OCI-LY1 (cell line): ENCODE data around the gene NHLRC4.
A peak's percentile ranks its signal among the peaks of the same experiment; 100 is the strongest.

Source experiments
- H2AFZ ChIP-seq: fragments of 200-600 bp; sonication (generic), shearing (Covaris generic); 2 replicates; pipeline ENCODE4 v1.6.0; 2014; ENCODE audit warnings: antibody characterized with exemption, mild to moderate bottlenecking, low read length
- H3F3A ChIP-seq: fragments of 200-600 bp; sonication (generic), shearing (Covaris generic); 2 replicates; pipeline ENCODE4 v1.6.0; 2014; ENCODE audit warnings: mild to moderate bottlenecking, antibody characterized with exemption, low read length, moderate library complexity; ENCODE audit not compliant: insufficient read depth
- H3K27ac ChIP-seq: fragments of 200-600 bp; sonication (generic); 2 replicates; pipeline ENCODE4 v1.5.1; 2014; ENCODE audit warnings: low read length, mixed run types, mild to moderate bottlenecking, low read depth; ENCODE audit not compliant: poor library complexity, severe bottlenecking
- H3K27me3 ChIP-seq: fragments of 200-600 bp; sonication (generic); 2 replicates; pipeline ENCODE4 v1.6.0; 2014; ENCODE audit warnings: antibody characterized with exemption, mild to moderate bottlenecking, low read length, moderate library complexity; ENCODE audit not compliant: insufficient read depth
- H3K36me3 ChIP-seq: fragments of 200-600 bp; sonication (generic); 2 replicates; pipeline ENCODE4 v1.6.1; 2014; ENCODE audit warnings: mild to moderate bottlenecking, antibody characterized with exemption, low read length, moderate library complexity, mixed read lengths; ENCODE audit not compliant: insufficient read depth
- H3K4me1 ChIP-seq: fragments of 200-600 bp; sonication (generic); 2 replicates; pipeline ENCODE4 v1.5.1; 2014; ENCODE audit warnings: mild to moderate bottlenecking, low read length, moderate library complexity; ENCODE audit not compliant: insufficient read depth, severe bottlenecking
- H3K4me2 ChIP-seq: fragments of 200-600 bp; sonication (generic), shearing (Covaris generic); 2 replicates; pipeline ENCODE4 v1.6.1; 2014; ENCODE audit warnings: low read length
- H3K4me3 ChIP-seq: fragments of 200-600 bp; sonication (generic); 2 replicates; pipeline ENCODE4 v1.5.1; 2014; ENCODE audit warnings: low read length, low read depth, mild to moderate bottlenecking, mixed read lengths; ENCODE audit not compliant: poor library complexity, severe bottlenecking
- H3K79me2 ChIP-seq: fragments of 200-600 bp; shearing (Covaris generic); 2 replicates; pipeline ENCODE4 v1.6.1; 2016; ENCODE audit warnings: mixed run types, low read length, mixed read lengths; ENCODE audit not compliant: insufficient read depth
- H3K9ac ChIP-seq: fragments of 200-600 bp; sonication (generic), shearing (Covaris generic); 2 replicates; pipeline ENCODE4 v1.6.1; 2014; ENCODE audit warnings: mild to moderate bottlenecking, low read length, mixed read lengths
- H3K9me2 ChIP-seq: fragments of 200-600 bp; sonication (generic), shearing (Covaris generic); 2 replicates; pipeline ENCODE4 v1.6.1; 2014; ENCODE audit warnings: low read depth, mild to moderate bottlenecking, low read length, mixed read lengths
- H3K9me3 ChIP-seq: fragments of 200-600 bp; shearing (Covaris generic); 2 replicates; pipeline ENCODE4 v1.6.1; 2014; ENCODE audit warnings: low read length, mixed read lengths
- H4K20me1 ChIP-seq: fragments of 200-600 bp; sonication (generic), shearing (Covaris generic); 2 replicates; pipeline ENCODE4 v1.6.0; 2016; ENCODE audit warnings: mild to moderate bottlenecking, low read length; ENCODE audit not compliant: insufficient read depth
- CTCF ChIP-seq: fragments of 200-600 bp; sonication (generic), shearing (Covaris generic); IDR thresholded peaks from 2 replicates; pipeline ENCODE4 v1.5.1; 2017; ENCODE audit warnings: mild to moderate bottlenecking, antibody characterized with exemption, low read length, moderate library complexity, mixed read lengths
- EZH2 ChIP-seq: fragments of 200-600 bp; sonication (generic), shearing (Covaris generic); IDR thresholded peaks from 2 replicates; pipeline ENCODE4 v1.8.0; 2017; ENCODE audit warnings: borderline replicate concordance, mixed run types, mild to moderate bottlenecking, antibody characterized with exemption, low read length, moderate library complexity, mixed read lengths

NHLRC4 gene

GRCh38 chr16:535446-536405 lies 31.1 kb upstream of the NHLRC4 start:
- Histone ChIP-seq H3K4me3 (no peak overlapping the region), H3K9me3 (no peaks in the 10 kb centered on the region), H3K4me1 (no peaks in the 10 kb centered on the region), H3K9me2 (no peaks in the 10 kb centered on the region), H3K79me2 (no peaks in the 10 kb centered on the region), H3K36me3 (no peaks in the 10 kb centered on the region), H3K9ac (no peak overlapping the region), H3K27ac (no peak overlapping the region), H3F3A (no peaks in the 10 kb centered on the region), H3K27me3 (no peaks in the 10 kb centered on the region), H3K4me2 (no peak overlapping the region), H4K20me1 (no peaks in the 10 kb centered on the region), H2AFZ (no peak overlapping the region)
- TF ChIP-seq EZH2, result no peak
- TF ChIP-seq CTCF, result no peak

GRCh38 chr16:536746-537145 lies 30.1 kb upstream of the NHLRC4 start:
- Histone ChIP-seq H3K4me3 (no peak overlapping the region), H3K36me3 (no peaks in the 10 kb centered on the region), H3K79me2 (no peaks in the 10 kb centered on the region), H3K9me2 (no peaks in the 10 kb centered on the region), H2AFZ (no peak overlapping the region), H3K27ac (no peak overlapping the region), H3K9me3 (no peaks in the 10 kb centered on the region), H3K27me3 (no peaks in the 10 kb centered on the region), H3K4me2 (no peak overlapping the region), H3F3A (no peaks in the 10 kb centered on the region), H3K9ac (no peak overlapping the region), H4K20me1 (no peaks in the 10 kb centered on the region), H3K4me1 (no peaks in the 10 kb centered on the region)
- TF ChIP-seq EZH2 (no peak), CTCF (no peak)

- Histone ChIP-seq H3K79me2 (no peaks in the 10 kb centered on the region), H3F3A (no peaks in the 10 kb centered on the region), H2AFZ (no peak overlapping the region), H3K9me3 (no peaks in the 10 kb centered on the region), H3K4me2 (no peak overlapping the region), H3K36me3 (no peaks in the 10 kb centered on the region), H3K9me2 (no peaks in the 10 kb centered on the region), H3K9ac (no peak overlapping the region), H3K27me3 (no peaks in the 10 kb centered on the region), H3K4me1 (no peaks in the 10 kb centered on the region), H3K27ac (no peak overlapping the region), H4K20me1 (no peaks in the 10 kb centered on the region), H3K4me3 (no peak overlapping the region)
- TF ChIP-seq CTCF, result 0 out of 2 replicates have a peak, but pooled peaks have one; percentile 8
- TF ChIP-seq EZH2, result no peak
These were observed 29.1 kb upstream of the NHLRC4 start for GRCh38 chr16:537415-538335.
